PC-9 (cell line): Measurements from ENCODE around the gene STK16.
"Not testable (repeated sequence)": the region's sequence is repeated elsewhere in the genome, so short reads cannot be mapped to it uniquely, and the experiment has no call there.

Source experiments
- CTCF ChIP-seq: fragments of 200-600 bp; sonication (generic); conservative IDR thresholded peaks from 2 replicates; pipeline ENCODE4 v1.6.1; 2017; ENCODE audit warnings: mixed run types, antibody characterized with exemption, mild to moderate bottlenecking, moderate library complexity
- EZH2 ChIP-seq: fragments of 200-600 bp; sonication (generic); IDR thresholded peaks from 2 replicates; pipeline ENCODE4 v1.8.0; 2017; ENCODE audit warnings: antibody characterized with exemption, low read depth

DNA sequence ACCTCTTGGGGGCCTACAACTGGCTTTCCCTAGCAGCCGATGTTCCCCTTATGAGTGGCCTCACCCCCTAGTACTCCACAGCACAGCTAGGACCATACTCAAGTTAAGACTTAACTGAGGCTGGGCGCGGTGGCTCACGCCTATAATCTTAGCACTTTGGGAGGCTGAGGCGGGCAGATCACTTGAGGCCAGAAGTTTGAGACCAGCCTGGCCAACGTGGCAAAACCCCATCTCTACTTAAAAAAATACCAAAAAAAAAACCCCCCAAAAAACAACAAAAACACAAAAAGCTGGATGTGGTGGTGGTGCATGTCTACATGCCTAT lies 41.8 kb downstream of the STK16 start:
- TF ChIP-seq CTCF, EZH2: not testable (repeated sequence)
